Sigmoid colon (tissue), 4 donors: ENCODE measurements around the gene FOXN4.

Source experiments
- EP300 ChIP-seq, 4 donors: sonication (generic); formaldehyde crosslinking; IDR thresholded peaks; one replicate each; pipeline ENCODE4 v1.6.1; 2017; ENCODE audit warnings: antibody characterized with exemption in 4 of 4
- POLR2AphosphoS5 ChIP-seq, 4 donors: sonication (generic); formaldehyde crosslinking; IDR thresholded peaks; one replicate each; pipeline ENCODE4 v1.6.1; 2017; ENCODE audit warnings: antibody characterized with exemption in 4 of 4

DNA sequence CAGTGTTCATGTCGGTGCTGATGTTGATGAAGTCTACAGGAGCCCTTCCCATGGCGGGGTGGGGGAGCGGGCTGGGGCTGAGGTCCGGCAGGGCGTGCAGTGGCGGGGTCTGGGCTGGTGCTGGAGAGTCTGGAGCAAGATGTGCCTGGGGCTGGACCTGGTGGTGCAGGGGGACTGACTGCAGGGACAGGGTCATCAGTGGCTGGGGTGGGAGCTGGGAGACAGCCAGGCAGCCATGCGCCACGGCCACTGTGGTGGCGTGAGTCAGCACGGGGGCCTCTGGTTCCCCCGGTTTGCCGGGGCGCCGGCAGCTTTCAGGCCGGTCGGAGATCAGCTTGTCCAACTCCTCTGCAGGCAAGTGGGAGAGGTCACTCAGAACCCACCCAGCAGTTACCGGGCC, 27.6 kb downstream of the FOXN4 start:
- no peak for TF ChIP-seq EP300 (IDR thresholded peaks at IDR 0.05)
- no peak for TF ChIP-seq POLR2AphosphoS5 (IDR thresholded peaks at IDR 0.05)
